Thyroid gland (tissue), 4 donors: Measurements from ENCODE around the gene GARIN5A. TPM values are rescaled to one million over a fixed set of nuclear protein-coding genes. Genes with fewer than 3 reads are reported as not detected.

Source experiments
- DNase-seq, 2 donors: peaks; one replicate each; pipeline ENCODE4 v3.0.0-alpha.2; 2019
- H3K27ac ChIP-seq, 3 donors: fragments of 200-600 bp; sonication (generic); 1 replicate in 2 of 3; 2 replicates in 1 of 3; pipeline ENCODE4 v1.5.1; 2016 to 2019; ENCODE audit warnings: mild to moderate bottlenecking in 1 of 3, moderate library complexity in 1 of 3
- H3K27me3 ChIP-seq: fragments of 200-600 bp; sonication (generic); one replicate; pipeline ENCODE4 v1.5.1; 2019
- H3K36me3 ChIP-seq, 2 donors: fragments of 200-600 bp; sonication (generic); one replicate each; pipeline ENCODE4 v1.5.1; 2016 to 2019
- H3K4me1 ChIP-seq, 2 donors: fragments of 200-600 bp; sonication (generic); one replicate each; pipeline ENCODE4 v1.5.1; 2017 to 2019
- H3K4me3 ChIP-seq, 3 donors: fragments of 200-600 bp; sonication (generic); replicated peaks in 1 of 3; 1 replicate in 2 of 3; 2 replicates in 1 of 3; pipeline ENCODE4 v1.5.1; 2016; ENCODE audit warnings: mild to moderate bottlenecking in 1 of 3
- H3K9me3 ChIP-seq: fragments of 200-600 bp; sonication (generic); one replicate; pipeline ENCODE4 v1.5.1; 2017
- POLR2A ChIP-seq, 2 donors: fragments of 450-650 bp; IDR thresholded peaks; one replicate each; pipeline ENCODE4 v1.6.1; 2017; ENCODE audit warnings: antibody characterized with exemption in 2 of 2, mild to moderate bottlenecking in 2 of 2, moderate library complexity in 1 of 2
- WGBS, 2 donors: methylation state at CpG; one replicate each; pipeline ENCODE4 v1.1.5; 2017; 5-methylcytosine and 5-hydroxymethylcytosine counted together
- intact Hi-C: fragments of 100-400 bp; cut with DNase I; formaldehyde crosslinking; loops from one replicate; pipeline ENCODE4 v1.15.1; 2023
- total RNA-seq, 4 donors: library from RNA; depleted of rRNA; stranded (reverse); fragments of >200 nt; gene quantifications; one replicate each; pipeline ENCODE4 v1.2.3, GENCODE V29; 2016
- TF ChIP-seq, protein P1 (sequence below), 6 experiments: fragments of 200-600 bp in 3 of 6; fragments of 450-650 bp in 3 of 6; sonication (generic) in 3 of 6; IDR thresholded peaks; one replicate each; pipeline ENCODE4 v1.5.1; 2016 to 2019; ENCODE audit warnings: antibody characterized with exemption in 6 of 6, mild to moderate bottlenecking in 2 of 6, inconsistent platforms in 1 of 6, moderate library complexity in 1 of 6

GARIN5A gene
- total RNA-seq, 4 donors from 2014 or later: 1.4 to 8.1 (median 5.0) TPM

DNA sequence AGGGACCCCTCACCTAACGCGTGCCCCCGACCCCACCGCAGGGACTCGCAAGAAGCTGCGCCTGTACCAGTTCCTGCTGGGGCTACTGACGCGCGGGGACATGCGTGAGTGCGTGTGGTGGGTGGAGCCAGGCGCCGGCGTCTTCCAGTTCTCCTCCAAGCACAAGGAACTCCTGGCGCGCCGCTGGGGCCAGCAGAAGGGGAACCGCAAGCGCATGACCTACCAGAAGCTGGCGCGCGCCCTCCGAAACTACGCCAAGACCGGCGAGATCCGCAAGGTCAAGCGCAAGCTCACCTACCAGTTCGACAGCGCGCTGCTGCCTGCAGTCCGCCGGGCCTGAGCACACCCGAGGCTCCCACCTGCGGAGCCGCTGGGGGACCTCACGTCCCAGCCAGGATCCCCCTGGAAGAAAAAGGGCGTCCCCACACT, 48.6 kb downstream of the GARIN5A start:
- Histone ChIP-seq H3K9me3 (no peaks in the 10 kb centered on the region), H3K36me3 (no peaks in the 10 kb centered on the region), H3K27ac (peak overlapping the region in 2 of 3 donors; percentile 17 to 50), H3K4me3 (peak overlapping the region in 1 of 3 donors; percentile 4), H3K27me3 (no peaks in the 10 kb centered on the region), H3K4me1 (peaks cover 14 to 22% of the 10 kb centered on the region in 2 donors)
- peak in 1 of 2 donors; percentile 52 for TF ChIP-seq POLR2A (IDR thresholded peaks at IDR 0.05)
- TF ChIP-seq, protein P1, sequence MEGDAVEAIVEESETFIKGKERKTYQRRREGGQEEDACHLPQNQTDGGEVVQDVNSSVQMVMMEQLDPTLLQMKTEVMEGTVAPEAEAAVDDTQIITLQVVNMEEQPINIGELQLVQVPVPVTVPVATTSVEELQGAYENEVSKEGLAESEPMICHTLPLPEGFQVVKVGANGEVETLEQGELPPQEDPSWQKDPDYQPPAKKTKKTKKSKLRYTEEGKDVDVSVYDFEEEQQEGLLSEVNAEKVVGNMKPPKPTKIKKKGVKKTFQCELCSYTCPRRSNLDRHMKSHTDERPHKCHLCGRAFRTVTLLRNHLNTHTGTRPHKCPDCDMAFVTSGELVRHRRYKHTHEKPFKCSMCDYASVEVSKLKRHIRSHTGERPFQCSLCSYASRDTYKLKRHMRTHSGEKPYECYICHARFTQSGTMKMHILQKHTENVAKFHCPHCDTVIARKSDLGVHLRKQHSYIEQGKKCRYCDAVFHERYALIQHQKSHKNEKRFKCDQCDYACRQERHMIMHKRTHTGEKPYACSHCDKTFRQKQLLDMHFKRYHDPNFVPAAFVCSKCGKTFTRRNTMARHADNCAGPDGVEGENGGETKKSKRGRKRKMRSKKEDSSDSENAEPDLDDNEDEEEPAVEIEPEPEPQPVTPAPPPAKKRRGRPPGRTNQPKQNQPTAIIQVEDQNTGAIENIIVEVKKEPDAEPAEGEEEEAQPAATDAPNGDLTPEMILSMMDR (IDR thresholded peaks at IDR 0.05): no peak
- 17 to 30% methylated on average over 13 to 14 of the region's 38 CpGs for WGBS, 2 donors
- peak; percentile 92 to 95 for DNase-seq
- intact Hi-C loops: no loop called here

DNA sequence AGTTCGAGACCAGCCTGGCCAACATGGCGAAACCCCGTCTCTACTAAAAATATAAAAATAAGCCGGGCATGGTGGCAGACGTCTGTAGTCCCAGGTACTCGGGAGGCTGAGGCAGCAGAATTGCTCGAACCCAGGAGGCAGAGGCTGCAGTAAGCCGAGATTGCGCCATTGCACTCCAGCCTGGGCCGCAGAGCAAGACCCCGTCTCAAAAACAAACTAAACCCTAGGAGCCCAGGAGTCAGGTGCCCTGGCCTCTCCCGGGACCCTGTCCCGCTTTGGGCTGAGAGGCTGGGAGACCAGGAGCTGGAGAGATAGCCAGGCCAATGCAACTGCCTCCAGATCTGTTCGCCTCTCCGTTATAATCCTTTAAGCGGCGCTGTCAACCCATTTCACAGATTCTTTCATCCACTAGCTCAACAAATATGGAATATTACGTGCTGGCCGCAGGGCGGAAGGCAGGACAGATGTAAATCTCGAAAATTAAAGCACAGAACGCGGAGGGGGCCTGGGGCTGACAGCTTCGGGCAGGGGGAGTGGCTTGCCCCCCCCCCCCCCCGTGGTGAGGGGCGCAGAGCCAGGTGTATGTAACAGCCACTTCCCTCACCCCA, 49.2 kb downstream of the GARIN5A start:
- intact Hi-C loops: no loop called here
- no peak for TF ChIP-seq POLR2A (IDR thresholded peaks at IDR 0.05)
- TF ChIP-seq, protein P1 (IDR thresholded peaks at IDR 0.05): no peak
- Histone ChIP-seq H3K4me3 (peak overlapping the region in 1 of 3 donors; percentile 4), H3K4me1 (peaks cover 12 to 18% of the 10 kb centered on the region in 2 donors), H3K27me3 (no peaks in the 10 kb centered on the region), H3K27ac (peak overlapping the region in 1 of 3 donors; percentile 50), H3K9me3 (no peaks in the 10 kb centered on the region), H3K36me3 (no peaks in the 10 kb centered on the region)
- 84 to 85% methylated on average over 25 to 26 of the region's 26 CpGs for WGBS, 2 donors
- DNase-seq: no peak

DNA sequence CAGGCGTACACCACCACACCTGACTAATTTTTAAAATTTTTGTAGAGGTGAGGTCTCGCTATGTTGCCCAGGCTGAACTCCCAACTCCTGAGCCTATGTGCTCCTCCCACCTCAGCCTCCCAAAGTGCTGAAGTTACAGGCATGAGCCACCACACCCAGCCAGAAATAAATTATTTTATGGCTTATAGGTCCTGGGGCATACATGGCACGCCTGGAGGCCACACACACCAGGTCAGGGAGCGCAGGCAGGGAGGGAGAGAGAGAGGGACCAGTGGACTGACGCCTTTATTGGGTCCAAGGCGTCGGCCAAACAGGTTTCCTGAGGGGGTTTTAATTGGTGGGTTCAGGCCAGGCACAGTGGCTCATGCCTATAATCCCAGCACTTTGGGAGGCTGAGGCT, 51.1 kb downstream of the GARIN5A start:
- intact Hi-C loops: no loop called here
- Histone ChIP-seq H3K9me3 (no peaks in the 10 kb centered on the region), H3K4me1 (peaks cover 8 to 13% of the 10 kb centered on the region in 2 donors), H3K27me3 (no peaks in the 10 kb centered on the region), H3K27ac (no peak overlapping the region), H3K36me3 (no peaks in the 10 kb centered on the region), H3K4me3 (no peak overlapping the region)
- DNase-seq: no peak
- TF ChIP-seq, protein P1 (IDR thresholded peaks at IDR 0.05): no peak
- TF ChIP-seq POLR2A (IDR thresholded peaks at IDR 0.05): no peak
- 78 to 95% methylated on average over 7 of the region's 7 CpGs for WGBS, 2 donors

DNA sequence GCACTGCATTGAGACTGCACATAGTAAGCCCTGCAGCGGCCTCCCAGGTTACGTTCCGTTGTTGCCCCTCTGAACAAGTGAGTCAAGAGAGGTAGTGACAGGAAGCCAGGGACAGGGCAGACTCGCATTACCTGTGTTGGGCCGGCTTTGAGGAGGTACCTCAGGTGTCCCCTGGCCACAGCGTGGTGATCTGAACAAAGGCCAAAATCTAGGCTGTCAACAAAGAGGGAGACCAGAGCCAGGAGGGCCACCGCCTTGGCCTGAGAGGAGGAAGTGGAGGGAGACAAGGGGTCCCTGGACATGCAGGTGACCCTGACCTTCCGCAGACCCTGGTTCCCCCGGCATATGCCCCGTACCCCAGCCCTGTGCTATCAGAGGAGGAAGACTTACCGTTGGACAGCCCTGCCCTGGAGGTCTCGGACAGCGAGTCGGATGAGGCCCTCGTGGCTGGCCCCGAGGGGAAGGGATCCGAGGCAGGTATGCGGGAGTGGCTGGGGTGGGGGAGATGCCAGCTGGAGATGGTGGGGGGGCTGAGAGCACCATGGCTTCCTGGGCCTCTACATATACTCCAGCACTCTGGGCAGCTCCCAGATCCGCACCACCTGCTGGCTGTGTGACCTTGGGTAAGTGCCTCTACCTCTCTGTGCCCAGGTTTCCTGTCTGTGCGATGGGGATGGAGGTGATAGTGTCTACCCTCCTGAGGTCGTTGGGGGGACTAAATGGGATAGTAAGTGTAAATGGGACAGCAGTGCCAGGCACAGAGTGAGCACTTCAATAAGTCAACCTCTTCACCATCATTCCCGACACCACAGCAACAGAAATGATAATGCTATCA, 53.2 kb downstream of the GARIN5A start:
- DNase-seq: no peak
- no peak overlapping the region for H3K4me3 ChIP-seq
- WGBS, 2 donors: 78 to 84% methylated on average over 14 to 19 of the region's 22 CpGs
- H3K4me1 ChIP-seq: peaks cover 8% of the 10 kb centered on the region in 2 donors
- intact Hi-C loops: no loop called here
- no peaks in the 10 kb centered on the region for H3K36me3 ChIP-seq
- peaks cover 8% of the 10 kb centered on the region for H3K27me3 ChIP-seq
- H3K9me3 ChIP-seq: no peaks in the 10 kb centered on the region
- TF ChIP-seq POLR2A (IDR thresholded peaks at IDR 0.05): no peak
- TF ChIP-seq, protein P1 (IDR thresholded peaks at IDR 0.05): no peak
- no peak overlapping the region for H3K27ac ChIP-seq
